ENCODE results near the gene KRTAP10-10.
"Not testable (repeated sequence)": the region's sequence is repeated elsewhere in the genome, so short reads cannot be mapped to it uniquely, and the experiment has no call there.

KRTAP10-10 gene, protein sequence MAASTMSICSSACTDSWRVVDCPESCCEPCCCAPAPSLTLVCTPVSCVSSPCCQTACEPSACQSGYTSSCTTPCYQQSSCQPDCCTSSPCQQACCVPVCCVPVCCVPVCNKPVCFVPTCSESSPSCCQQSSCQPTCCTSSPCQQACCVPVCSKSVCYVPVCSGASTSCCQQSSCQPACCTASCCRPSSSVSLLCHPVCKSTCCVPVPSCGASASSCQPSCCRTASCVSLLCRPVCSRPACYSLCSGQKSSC

GRCh38 chr21:44637018-44637850 is at the start of gene KRTAP10-10:
Gene KRTAP10-10 (plus strand): TSS chr21:44637356. CDS start chr21:44637418, 62 bp downstream.
- Histone ChIP-seq H3K9me3 (ENCODE audit: control insufficient read depth, low read length) (peaks cover 22% of the 10 kb centered on the region), H3K9ac (ENCODE audit: low read length) (no peak within 1 kb of the TSS), H3K27me3 (replicated peaks; ENCODE audit: control insufficient read depth, insufficient read depth, low read length) (no peaks in the 10 kb centered on the region), H3K4me1 (ENCODE audit: control insufficient read depth, insufficient read depth, low read length) (no peaks in the 10 kb centered on the region), H3K4me3 (ENCODE audit: low read length) (no peak within 1 kb of the TSS), H3K36me3 (ENCODE audit: control insufficient read depth, insufficient read depth, low read length, severe bottlenecking) (no peaks in the 10 kb centered on the region)
- no peak for DNase-seq (ENCODE audit: low read depth)

- Histone ChIP-seq H3K9me3 (ENCODE audit: control insufficient read depth, low read length) (peaks cover 8% of the 10 kb centered on the region), H3K4me3 (ENCODE audit: low read length) (no peak overlapping the region), H3K9ac (ENCODE audit: low read length) (no peak overlapping the region), H3K36me3 (ENCODE audit: control insufficient read depth, insufficient read depth, low read length, severe bottlenecking) (no peaks in the 10 kb centered on the region), H3K4me1 (ENCODE audit: control insufficient read depth, insufficient read depth, low read length) (peaks cover 4% of the 10 kb centered on the region), H3K27me3 (replicated peaks; ENCODE audit: control insufficient read depth, insufficient read depth, low read length) (peaks cover 18% of the 10 kb centered on the region)
- DNase-seq (ENCODE audit: low read depth), result no peak
Measured at GRCh38 chr21:44589094-44589493, 48.1 kb upstream of the KRTAP10-10 start.

GRCh38 chr21:44589586-44590305 is 47.4 kb upstream of the KRTAP10-10 start:
- Histone ChIP-seq H3K4me1 (ENCODE audit: control insufficient read depth, insufficient read depth, low read length) (peaks cover 4% of the 10 kb centered on the region), H3K4me3 (ENCODE audit: low read length) (no peak overlapping the region), H3K9me3 (ENCODE audit: control insufficient read depth, low read length) (peaks cover 8% of the 10 kb centered on the region), H3K36me3 (ENCODE audit: control insufficient read depth, insufficient read depth, low read length, severe bottlenecking) (no peaks in the 10 kb centered on the region), H3K27me3 (replicated peaks; ENCODE audit: control insufficient read depth, insufficient read depth, low read length) (peaks cover 23% of the 10 kb centered on the region), H3K9ac (ENCODE audit: low read length) (no peak overlapping the region)
- DNase-seq (ENCODE audit: low read depth), result no peak

GRCh38 chr21:44590311-44590721 is 46.8 kb upstream of the KRTAP10-10 start:
- Histone ChIP-seq H3K9me3 (ENCODE audit: control insufficient read depth, low read length) (peaks cover 4% of the 10 kb centered on the region), H3K27me3 (replicated peaks; ENCODE audit: control insufficient read depth, insufficient read depth, low read length) (peaks cover 27% of the 10 kb centered on the region), H3K36me3 (ENCODE audit: control insufficient read depth, insufficient read depth, low read length, severe bottlenecking) (no peaks in the 10 kb centered on the region), H3K4me3 (ENCODE audit: low read length) (no peak overlapping the region), H3K9ac (ENCODE audit: low read length) (no peak overlapping the region), H3K4me1 (ENCODE audit: control insufficient read depth, insufficient read depth, low read length) (peaks cover 4% of the 10 kb centered on the region)
- DNase-seq (ENCODE audit: low read depth), result no peak

DNA sequence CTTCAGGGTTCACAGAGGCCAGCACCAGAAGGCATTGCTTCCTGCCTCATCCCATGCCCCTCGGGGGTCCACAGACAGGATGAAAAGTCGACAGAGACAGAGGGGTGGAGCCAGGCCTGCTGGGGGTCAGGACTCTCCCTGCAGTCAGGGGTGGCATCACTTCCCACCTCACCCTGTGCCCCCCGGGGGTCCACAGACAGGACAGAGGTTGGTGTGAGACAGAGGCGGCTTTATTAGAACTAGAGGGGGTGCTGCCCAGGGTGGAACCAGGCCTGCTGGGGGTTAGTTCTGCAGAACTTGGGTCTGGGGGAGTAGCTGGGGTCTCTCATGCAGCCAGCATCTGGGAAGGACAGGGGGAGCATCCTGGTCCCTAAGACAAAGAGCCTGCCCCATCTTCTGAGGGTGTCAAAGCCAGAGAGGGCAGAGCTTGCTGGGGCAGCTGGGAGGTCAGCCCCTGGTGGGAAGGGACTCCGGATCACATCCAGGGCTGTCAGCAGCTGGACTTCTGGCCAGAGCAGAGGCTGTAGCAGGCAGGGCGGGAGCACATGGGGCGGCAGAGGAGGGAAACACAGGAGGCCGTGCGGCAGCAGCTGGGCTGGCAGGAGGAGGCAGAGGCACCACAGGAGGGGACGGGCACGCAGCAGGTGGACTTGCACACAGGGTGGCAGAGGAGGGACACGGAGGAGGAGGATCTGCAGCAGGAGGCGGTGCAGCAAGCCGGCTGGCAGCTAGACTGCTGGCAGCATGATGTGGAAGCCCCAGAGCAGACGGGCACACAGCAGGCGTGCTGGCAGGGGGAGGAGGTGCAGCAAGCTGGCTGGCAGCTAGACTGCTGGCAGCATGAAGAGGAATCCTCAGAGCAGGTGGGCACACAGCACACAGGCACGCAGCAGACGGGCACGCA is 46.0 kb upstream of the KRTAP10-10 start:
- H3K9ac ChIP-seq (ENCODE audit: low read length); H3K36me3 ChIP-seq (ENCODE audit: control insufficient read depth, insufficient read depth, low read length, severe bottlenecking); H3K4me1 ChIP-seq (ENCODE audit: control insufficient read depth, insufficient read depth, low read length); H3K9me3 ChIP-seq (ENCODE audit: control insufficient read depth, low read length); DNase-seq (ENCODE audit: low read depth); H3K4me3 ChIP-seq (ENCODE audit: low read length): not testable (repeated sequence)
- H3K27me3 ChIP-seq (replicated peaks; ENCODE audit: control insufficient read depth, insufficient read depth, low read length), result peaks cover 33% of the 10 kb centered on the region

- not testable (repeated sequence) for H3K4me1 ChIP-seq (ENCODE audit: control insufficient read depth, insufficient read depth, low read length)
Measured at GRCh38 chr21:44591801-44592130, 45.4 kb upstream of the KRTAP10-10 start.

DNA sequence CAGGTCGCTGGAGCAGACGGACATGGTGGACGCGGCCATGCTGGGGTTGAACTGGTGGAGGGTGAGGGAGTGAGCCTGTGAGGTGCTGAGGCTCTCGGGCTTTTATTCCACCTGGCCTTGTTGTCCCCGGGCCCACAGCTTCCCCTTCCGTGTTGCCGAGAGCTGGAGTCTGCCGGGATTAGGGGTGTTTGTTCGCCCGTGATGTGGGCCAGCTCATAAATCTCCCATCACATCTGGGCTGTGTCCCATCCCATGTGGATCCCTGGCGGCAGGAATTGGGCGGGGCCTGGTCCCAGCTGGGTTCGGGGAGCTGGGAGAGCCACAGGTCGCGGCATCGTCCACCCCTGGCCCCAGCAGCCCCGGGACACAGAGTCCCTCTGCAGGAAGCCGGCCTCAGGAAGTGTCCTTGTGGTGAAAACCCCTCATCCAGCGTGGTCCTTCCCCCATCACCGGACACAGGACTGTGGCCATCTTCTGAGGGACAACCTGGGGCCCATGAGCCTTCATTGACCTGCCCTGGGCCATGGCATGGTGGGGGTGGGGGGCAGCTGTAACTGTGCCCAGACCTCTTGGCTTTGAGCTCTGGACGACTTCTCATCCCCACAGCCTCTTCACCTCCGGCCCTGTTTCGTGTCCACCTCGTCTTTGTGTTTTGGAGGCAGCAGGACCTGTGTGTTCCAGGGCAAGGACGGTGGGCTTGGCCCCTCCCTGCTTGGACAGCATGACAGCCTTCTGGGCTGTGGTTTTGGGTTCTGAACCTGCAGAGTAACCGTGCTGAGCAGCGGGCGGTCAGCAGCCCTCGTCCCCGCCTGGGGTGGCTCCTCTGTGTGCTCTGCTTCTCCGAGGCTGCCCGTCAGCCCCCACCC is 44.5 kb upstream of the KRTAP10-10 start, which contains the start of gene KRTAP10-6:
Gene KRTAP10-6, minus strand, starts transcription at position 60 of the 866 bp plus-strand sequence. Its CDS starts 21 bp downstream, at position 39.
- Histone ChIP-seq H3K27me3 (replicated peaks; ENCODE audit: control insufficient read depth, insufficient read depth, low read length) (peaks cover 34% of the 10 kb centered on the region), H3K9me3 (ENCODE audit: control insufficient read depth, low read length) (no peaks in the 10 kb centered on the region), H3K4me1 (ENCODE audit: control insufficient read depth, insufficient read depth, low read length) (peaks cover 4% of the 10 kb centered on the region), H3K9ac (ENCODE audit: low read length) (no peak within 1 kb of the TSS), H3K36me3 (ENCODE audit: control insufficient read depth, insufficient read depth, low read length, severe bottlenecking) (no peaks in the 10 kb centered on the region), H3K4me3 (ENCODE audit: low read length) (no peak within 1 kb of the TSS)
- DNase-seq (ENCODE audit: low read depth), result no peak

More at GRCh38 chr21:44591801-44592130, 45.4 kb upstream of the KRTAP10-10 start:
- H3K36me3 ChIP-seq (ENCODE audit: control insufficient read depth, insufficient read depth, low read length, severe bottlenecking); H3K4me3 ChIP-seq (ENCODE audit: low read length); DNase-seq (ENCODE audit: low read depth); H3K9ac ChIP-seq (ENCODE audit: low read length); H3K9me3 ChIP-seq (ENCODE audit: control insufficient read depth, low read length): not testable (repeated sequence)
- H3K27me3 ChIP-seq (replicated peaks; ENCODE audit: control insufficient read depth, insufficient read depth, low read length), result peaks cover 34% of the 10 kb centered on the region

GRCh38 chr21:44593598-44594405 is 43.4 kb upstream of the KRTAP10-10 start:
- peak; percentile 4 for DNase-seq (ENCODE audit: low read depth)
- Histone ChIP-seq H3K9me3 (ENCODE audit: control insufficient read depth, low read length) (peaks cover 6% of the 10 kb centered on the region), H3K9ac (ENCODE audit: low read length) (no peak overlapping the region), H3K4me1 (ENCODE audit: control insufficient read depth, insufficient read depth, low read length) (peaks cover 4% of the 10 kb centered on the region), H3K27me3 (replicated peaks; ENCODE audit: control insufficient read depth, insufficient read depth, low read length) (peaks cover 38% of the 10 kb centered on the region), H3K36me3 (ENCODE audit: control insufficient read depth, insufficient read depth, low read length, severe bottlenecking) (no peaks in the 10 kb centered on the region), H3K4me3 (ENCODE audit: low read length) (no peak overlapping the region)

DNA sequence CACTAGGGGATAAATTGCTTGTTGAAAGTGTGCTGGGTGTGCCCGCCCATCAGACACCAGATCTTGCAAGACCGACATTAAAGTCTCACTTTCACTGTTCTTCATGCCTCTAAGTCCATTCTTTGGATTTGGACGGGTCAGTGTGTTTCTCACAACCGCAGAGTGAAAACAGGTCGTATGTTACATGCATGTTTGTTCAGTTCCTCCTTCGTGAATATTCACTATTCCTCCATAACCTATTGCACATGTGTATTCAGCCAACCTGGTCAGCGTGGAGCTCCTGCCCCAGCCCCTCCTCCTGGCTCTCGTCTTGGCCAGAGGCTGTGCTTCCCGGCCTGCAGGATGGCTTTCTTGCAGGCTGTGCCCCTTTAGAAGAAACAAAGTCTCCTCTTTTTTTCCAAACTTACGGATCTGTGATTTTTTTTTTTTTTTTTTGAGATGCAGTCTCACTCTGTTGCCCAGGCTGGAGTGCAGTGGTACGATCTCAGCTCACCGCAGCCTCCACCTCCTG is 42.7 kb upstream of the KRTAP10-10 start:
- no peak for DNase-seq (ENCODE audit: low read depth)
- H3K4me1 ChIP-seq (ENCODE audit: control insufficient read depth, insufficient read depth, low read length), result peaks cover 4% of the 10 kb centered on the region
- no peak overlapping the region for H3K4me3 ChIP-seq (ENCODE audit: low read length)
- H3K27me3 ChIP-seq (replicated peaks; ENCODE audit: control insufficient read depth, insufficient read depth, low read length), result peaks cover 38% of the 10 kb centered on the region
- H3K9ac ChIP-seq (ENCODE audit: low read length), result no peak overlapping the region
- H3K36me3 ChIP-seq (ENCODE audit: control insufficient read depth, insufficient read depth, low read length, severe bottlenecking), result no peaks in the 10 kb centered on the region
- peaks cover 6% of the 10 kb centered on the region for H3K9me3 ChIP-seq (ENCODE audit: control insufficient read depth, low read length)

Data from adipocyte (in vitro differentiated cells).